22Rv1 (cell line): ENCODE measurements around the gene SLC6A11.

Experiments
- CTCF ChIP-seq: fragments of 450-650 bp; IDR thresholded peaks from 2 replicates; pipeline ENCODE4 v1.5.1; 2017; ENCODE audit warnings: mild to moderate bottlenecking
- ZFX ChIP-seq: fragments of 450-650 bp; IDR thresholded peaks from 2 replicates; pipeline ENCODE4 v1.6.1; 2017; ENCODE audit warnings: antibody characterized with exemption, borderline replicate concordance

GRCh38 chr3:10770981-10771380, 45.0 kb upstream of the SLC6A11 start:
- TF ChIP-seq CTCF (no peak), ZFX (no peak)
